DOHH2 (cell line): ENCODE data around the gene SPRTN.

Experiments used
- CTCF ChIP-seq: fragments of 200-600 bp; sonication (generic); IDR thresholded peaks from one replicate; pipeline ENCODE4 v1.5.1; 2014; ENCODE audit warnings: antibody characterized with exemption, mild to moderate bottlenecking, low read depth, low read length; ENCODE audit not compliant: poor library complexity, severe bottlenecking
- EZH2phosphoT487 ChIP-seq: fragments of 200-600 bp; sonication (generic); IDR thresholded peaks from 2 replicates; pipeline ENCODE4 v1.6.1; 2017; ENCODE audit warnings: borderline replicate concordance, mild to moderate bottlenecking, antibody characterized with exemption, low read length, moderate library complexity, mixed read lengths

GRCh38 chr1:231338270-231339128 is at the start of gene SPRTN:
- TF ChIP-seq CTCF = no peak
- TF ChIP-seq EZH2phosphoT487 = no peak
